Subcutaneous adipose tissue (tissue), 4 donors: ENCODE results near the gene STX1A. TPM values are rescaled to one million over a fixed set of nuclear protein-coding genes. Genes with fewer than 3 reads are reported as not detected.

Experiments used
- CTCF ChIP-seq: fragments of 450-650 bp; IDR thresholded peaks from one replicate; pipeline ENCODE4 v1.5.1; 2016; ENCODE audit warnings: low read depth, mild to moderate bottlenecking, control low read depth, antibody characterized with exemption, moderate library complexity
- total RNA-seq, 4 donors: library from RNA; depleted of rRNA; stranded (reverse); fragments of >200 nt; gene quantifications; one replicate each; pipeline ENCODE4 v1.1.0, GENCODE V29; 2016

STX1A gene
- total RNA-seq, 4 donors from 2014 or later: 2.2 to 12.2 (median 3.4) TPM

- TF ChIP-seq CTCF: no peak
Observed at GRCh38 chr7:73683788-73684693, 35.4 kb downstream of the STX1A start.

GRCh38 chr7:73683056-73683787, 36.2 kb downstream of the STX1A start, which contains the start of the genes BUD23 and DNAJC30:
Gene BUD23, plus strand, starts transcription at chr7:73683597. Its CDS starts 29 bp downstream, at chr7:73683626.
Gene DNAJC30, minus strand, starts transcription at chr7:73683453. Its CDS starts 30 bp downstream, at chr7:73683423.
- TF ChIP-seq CTCF: no peak

- TF ChIP-seq CTCF: no peak
Observed at GRCh38 chr7:73682745-73683055, 36.8 kb downstream of the STX1A start.

- no peak for TF ChIP-seq CTCF
Observed at GRCh38 chr7:73681031-73681430, 38.4 kb downstream of the STX1A start.

GRCh38 chr7:73680501-73680900, 39.0 kb downstream of the STX1A start:
- no peak for TF ChIP-seq CTCF

- no peak for TF ChIP-seq CTCF
Observed at GRCh38 chr7:73679709-73680108, 39.8 kb downstream of the STX1A start.

GRCh38 chr7:73678862-73679261, 40.6 kb downstream of the STX1A start:
- TF ChIP-seq CTCF: no peak
